SJCRH30 (cell line): ENCODE results near the gene SPTBN1. TPM values are rescaled to one million over a fixed set of nuclear protein-coding genes. Genes with fewer than 3 reads are reported as not detected.

Experiments used
- DNase-seq, 2 experiments: peaks; one replicate each; pipeline ENCODE4 v3.0.0-alpha.2; 2015 to 2020
- H3K27ac ChIP-seq: fragments of 250-450 bp; sonication (Bioruptor Pico); 2 replicates; pipeline ENCODE4 v1.5.1; 2020; ENCODE audit warnings: mild to moderate bottlenecking, moderate library complexity
- H3K27me3 ChIP-seq: fragments of 250-450 bp; sonication (Bioruptor Pico); 2 replicates; pipeline ENCODE4 v1.5.1; 2020; ENCODE audit warnings: mild to moderate bottlenecking, moderate library complexity
- H3K36me3 ChIP-seq: fragments of 250-450 bp; sonication (Bioruptor Pico); 2 replicates; pipeline ENCODE4 v1.5.1; 2020; ENCODE audit warnings: mild to moderate bottlenecking, moderate library complexity
- H3K4me1 ChIP-seq: fragments of 250-450 bp; sonication (Bioruptor Pico); 2 replicates; pipeline ENCODE4 v1.5.1; 2020; ENCODE audit warnings: mild to moderate bottlenecking, moderate library complexity
- H3K4me3 ChIP-seq: fragments of 250-450 bp; sonication (Bioruptor Pico); 2 replicates; pipeline ENCODE4 v1.5.1; 2020; ENCODE audit warnings: mild to moderate bottlenecking, moderate library complexity
- H3K9me3 ChIP-seq: fragments of 250-450 bp; sonication (Bioruptor Pico); replicated peaks from 2 replicates; pipeline ENCODE4 v1.5.1; 2020; ENCODE audit warnings: mild to moderate bottlenecking, moderate library complexity
- total RNA-seq: library from RNA; depleted of rRNA; stranded (reverse); fragments of >200 nt; shearing (Covaris generic); gene quantifications from 2 replicates; pipeline ENCODE4 v1.2.3, GENCODE V29; 2014

The SPTBN1 gene
- total RNA-seq, 1 experiment from 2014 or later: 260 TPM

GRCh38 chr2:54428108-54428831 is 27.9 kb upstream of the SPTBN1 start:
- Histone ChIP-seq H3K36me3 (no peaks in the 10 kb centered on the region), H3K27me3 (no peaks in the 10 kb centered on the region), H3K4me1 (peaks cover 34% of the 10 kb centered on the region), H3K9me3 (no peaks in the 10 kb centered on the region), H3K27ac (no peak overlapping the region), H3K4me3 (no peak overlapping the region)
- DNase-seq: no peak

- no peaks in the 10 kb centered on the region for H3K9me3 ChIP-seq
- no peak overlapping the region for H3K27ac ChIP-seq
- H3K4me3 ChIP-seq: no peak overlapping the region
- no peaks in the 10 kb centered on the region for H3K27me3 ChIP-seq
- H3K36me3 ChIP-seq: no peaks in the 10 kb centered on the region
- peaks cover 35% of the 10 kb centered on the region for H3K4me1 ChIP-seq
- no peak for DNase-seq
Observed at GRCh38 chr2:54429054-54429453, 27.1 kb upstream of the SPTBN1 start.

GRCh38 chr2:54429811-54430551 is 26.1 kb upstream of the SPTBN1 start:
- H3K27ac ChIP-seq: peak overlapping the region; percentile 49
- H3K4me3 ChIP-seq: no peak overlapping the region
- H3K4me1 ChIP-seq: peaks cover 36% of the 10 kb centered on the region
- peak; percentile 56 to 71 for DNase-seq
- no peaks in the 10 kb centered on the region for H3K27me3 ChIP-seq
- H3K9me3 ChIP-seq: no peaks in the 10 kb centered on the region
- H3K36me3 ChIP-seq: no peaks in the 10 kb centered on the region

- H3K4me1 ChIP-seq: peaks cover 33% of the 10 kb centered on the region
- H3K4me3 ChIP-seq: no peak overlapping the region
- H3K27ac ChIP-seq: peak overlapping the region; percentile 49
- H3K27me3 ChIP-seq: no peaks in the 10 kb centered on the region
- no peak for DNase-seq
- no peaks in the 10 kb centered on the region for H3K36me3 ChIP-seq
- no peaks in the 10 kb centered on the region for H3K9me3 ChIP-seq
Observed at GRCh38 chr2:54430649-54431048, 25.5 kb upstream of the SPTBN1 start.

GRCh38 chr2:54432251-54433015 is 23.7 kb upstream of the SPTBN1 start:
- H3K27ac ChIP-seq: peak overlapping the region; percentile 36

GRCh38 chr2:54434229-54434628 is 21.9 kb upstream of the SPTBN1 start:
- Histone ChIP-seq H3K27me3 (no peaks in the 10 kb centered on the region), H3K4me1 (peaks cover 33% of the 10 kb centered on the region), H3K36me3 (no peaks in the 10 kb centered on the region), H3K4me3 (no peak overlapping the region), H3K27ac (no peak overlapping the region), H3K9me3 (no peaks in the 10 kb centered on the region)
- peak in 1 of 2 experiments; percentile 47 for DNase-seq

More at GRCh38 chr2:54432251-54433015, 23.7 kb upstream of the SPTBN1 start:
- DNase-seq: peak; percentile 46 to 77
- Histone ChIP-seq H3K4me1 (peaks cover 33% of the 10 kb centered on the region), H3K27me3 (no peaks in the 10 kb centered on the region), H3K4me3 (no peak overlapping the region), H3K9me3 (no peaks in the 10 kb centered on the region), H3K36me3 (no peaks in the 10 kb centered on the region)

GRCh38 chr2:54434711-54435110 is 21.4 kb upstream of the SPTBN1 start:
- H3K9me3 ChIP-seq: no peaks in the 10 kb centered on the region
- no peaks in the 10 kb centered on the region for H3K36me3 ChIP-seq
- DNase-seq: no peak
- no peak overlapping the region for H3K27ac ChIP-seq
- H3K4me3 ChIP-seq: no peak overlapping the region
- H3K27me3 ChIP-seq: no peaks in the 10 kb centered on the region
- H3K4me1 ChIP-seq: peaks cover 32% of the 10 kb centered on the region

GRCh38 chr2:54435325-54436226 is 20.6 kb upstream of the SPTBN1 start:
- DNase-seq: no peak
- H3K4me3 ChIP-seq: no peak overlapping the region
- peaks cover 23% of the 10 kb centered on the region for H3K4me1 ChIP-seq
- H3K9me3 ChIP-seq: no peaks in the 10 kb centered on the region
- H3K27me3 ChIP-seq: no peaks in the 10 kb centered on the region
- H3K36me3 ChIP-seq: no peaks in the 10 kb centered on the region
- H3K27ac ChIP-seq: no peak overlapping the region

GRCh38 chr2:54437588-54437987 is 18.5 kb upstream of the SPTBN1 start:
- Histone ChIP-seq H3K4me1 (peaks cover 9% of the 10 kb centered on the region), H3K27me3 (no peaks in the 10 kb centered on the region), H3K27ac (no peak overlapping the region), H3K36me3 (no peaks in the 10 kb centered on the region), H3K4me3 (no peak overlapping the region), H3K9me3 (no peaks in the 10 kb centered on the region)
- no peak for DNase-seq

GRCh38 chr2:54438271-54438670 is 17.9 kb upstream of the SPTBN1 start:
- no peak for DNase-seq
- Histone ChIP-seq H3K36me3 (no peaks in the 10 kb centered on the region), H3K27ac (no peak overlapping the region), H3K9me3 (no peaks in the 10 kb centered on the region), H3K4me1 (peaks cover 9% of the 10 kb centered on the region), H3K27me3 (no peaks in the 10 kb centered on the region), H3K4me3 (no peak overlapping the region)

GRCh38 chr2:54439582-54439981 is 16.5 kb upstream of the SPTBN1 start:
- peaks cover 3% of the 10 kb centered on the region for H3K4me1 ChIP-seq
- no peaks in the 10 kb centered on the region for H3K36me3 ChIP-seq

GRCh38 chr2:54440050-54440449 is 16.1 kb upstream of the SPTBN1 start:
- DNase-seq: no peak
- H3K27me3 ChIP-seq: no peaks in the 10 kb centered on the region
- H3K36me3 ChIP-seq: no peaks in the 10 kb centered on the region
- H3K4me3 ChIP-seq: no peak overlapping the region
- no peaks in the 10 kb centered on the region for H3K4me1 ChIP-seq
- H3K9me3 ChIP-seq: no peaks in the 10 kb centered on the region
- H3K27ac ChIP-seq: no peak overlapping the region

More at GRCh38 chr2:54439582-54439981, 16.5 kb upstream of the SPTBN1 start:
- no peak overlapping the region for H3K4me3 ChIP-seq
- DNase-seq: no peak
- no peaks in the 10 kb centered on the region for H3K27me3 ChIP-seq
- no peaks in the 10 kb centered on the region for H3K9me3 ChIP-seq
- no peak overlapping the region for H3K27ac ChIP-seq

GRCh38 chr2:54444503-54444902 is 11.6 kb upstream of the SPTBN1 start:
- H3K36me3 ChIP-seq: no peaks in the 10 kb centered on the region
- no peaks in the 10 kb centered on the region for H3K27me3 ChIP-seq
- DNase-seq: no peak
- H3K4me1 ChIP-seq: no peaks in the 10 kb centered on the region
- no peaks in the 10 kb centered on the region for H3K9me3 ChIP-seq
- H3K27ac ChIP-seq: no peak overlapping the region
- no peak overlapping the region for H3K4me3 ChIP-seq

- H3K4me3 ChIP-seq: no peak overlapping the region
- no peak for DNase-seq
- no peaks in the 10 kb centered on the region for H3K4me1 ChIP-seq
- no peaks in the 10 kb centered on the region for H3K27me3 ChIP-seq
- no peaks in the 10 kb centered on the region for H3K36me3 ChIP-seq
- H3K9me3 ChIP-seq: no peaks in the 10 kb centered on the region
- H3K27ac ChIP-seq: no peak overlapping the region
Observed at GRCh38 chr2:54446122-54446521, 10.0 kb upstream of the SPTBN1 start.
